H54 (cell line): Measurements from ENCODE around the gene ISL2.

Experiments
- DNase-seq: peaks from one replicate; pipeline ENCODE4 v3.0.0; 2011; ENCODE audit warnings: low spot score, mixed read lengths; ENCODE audit not compliant: insufficient read length
- FAIRE-seq: peaks from 3 replicates; lab custom pipeline; 2011; peaks lifted over from hg19 to GRCh38; lab: Jason Lieb, UNC
- POLR2A ChIP-seq: IDR thresholded peaks from 2 replicates; pipeline ENCODE4 v1.6.1; 2011; ENCODE audit warnings: low read depth, mild to moderate bottlenecking, low read length

Gene ISL2

DNA sequence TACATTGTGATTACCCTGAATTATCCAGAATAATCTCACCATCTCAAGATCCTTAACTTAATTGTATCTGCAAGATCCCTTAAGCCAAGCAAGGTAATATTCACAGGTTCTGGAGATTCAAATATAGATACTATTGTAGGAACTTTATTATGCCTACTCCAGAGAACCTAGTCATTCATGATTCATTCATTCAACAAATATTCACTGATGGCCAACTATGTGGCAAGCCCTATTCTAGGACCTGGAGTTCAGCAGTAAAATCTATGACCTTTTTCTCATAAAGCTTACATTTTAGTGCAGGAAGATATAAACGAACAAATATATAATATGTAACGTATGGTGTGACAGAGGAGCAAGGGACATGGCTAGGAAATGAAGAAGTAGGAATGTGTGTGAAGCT is 49.6 kb downstream of the ISL2 start:
- DNase-seq: no peak
- FAIRE-seq: no peak
- no peak for TF ChIP-seq POLR2A

- TF ChIP-seq POLR2A: no peak
- no peak for DNase-seq
- no peak for FAIRE-seq
These were observed 50.4 kb downstream of the ISL2 start for GRCh38 chr15:76386926-76387325.

DNA sequence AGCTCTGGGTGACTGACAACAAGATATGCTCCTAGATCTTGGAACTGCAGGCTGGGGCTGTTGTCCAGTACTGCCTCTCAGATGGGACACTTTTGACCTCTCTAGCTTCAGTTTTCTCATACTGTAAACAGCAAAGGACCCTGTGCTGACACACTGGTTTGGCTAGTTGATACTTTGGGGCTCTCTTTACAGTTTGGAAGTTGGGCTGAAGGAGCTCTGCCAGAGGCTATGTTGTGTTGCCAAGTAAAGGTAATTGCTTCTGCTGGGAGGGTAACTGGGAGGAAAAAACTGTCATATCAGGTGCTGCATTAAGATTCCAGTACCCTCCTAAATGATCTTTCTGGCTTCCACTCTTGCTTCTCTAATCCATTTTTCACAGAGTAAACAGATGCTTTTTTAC is 54.0 kb downstream of the ISL2 start:
- TF ChIP-seq POLR2A: no peak
- DNase-seq (no peak), FAIRE-seq (no peak)

DNA sequence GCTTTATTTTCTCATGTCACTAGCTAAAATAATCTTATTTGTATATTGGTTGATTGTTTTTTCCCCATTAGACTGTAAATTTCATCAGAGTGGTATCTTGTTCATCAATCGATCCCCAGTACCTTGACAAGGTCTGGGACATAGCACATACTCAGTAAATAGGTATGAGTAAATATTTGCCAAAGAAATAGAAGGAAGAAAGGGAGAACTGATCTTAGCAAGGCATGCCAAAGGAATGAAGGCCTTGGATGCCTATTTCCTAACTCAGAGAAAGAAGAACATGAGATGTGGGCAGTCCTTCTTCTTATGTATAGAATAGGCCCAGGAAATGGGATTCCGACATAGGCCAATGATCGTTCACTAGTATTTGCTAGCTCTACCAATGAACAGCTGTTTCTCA is 54.7 kb downstream of the ISL2 start:
- FAIRE-seq (no peak), DNase-seq (no peak)
- TF ChIP-seq POLR2A: no peak

DNA sequence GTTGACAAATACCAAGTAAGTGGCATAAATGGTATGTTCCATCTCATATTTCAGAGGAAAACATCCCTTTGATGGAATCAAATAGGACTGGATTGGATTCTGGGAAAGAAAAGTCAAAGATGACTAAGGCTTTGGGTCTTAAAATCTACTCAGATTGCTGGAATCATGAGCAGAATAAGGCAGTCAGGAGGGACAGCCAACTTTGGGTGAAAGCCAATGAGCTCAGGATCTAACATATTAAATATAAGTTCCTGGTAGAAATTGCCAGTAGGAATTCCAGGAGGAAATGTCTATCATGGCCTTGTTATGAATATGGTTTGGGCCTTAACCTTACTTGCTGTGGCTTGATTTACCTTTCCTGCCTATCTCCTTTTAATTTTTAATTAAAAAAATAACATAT is 55.3 kb downstream of the ISL2 start:
- DNase-seq (no peak), FAIRE-seq (no peak)

More for the DNA sequence above, 55.3 kb downstream of the ISL2 start:
- TF ChIP-seq POLR2A: no peak
